Stimulated activated memory B cell treated with anti-CD40 and anti-IgM and Interleukin-4, amounts not matched to agents 10 μg/mL and 1 μg/mL and 100 μg/mL, for 72 hours (primary cell): ENCODE results near the gene S1PR1.
A peak's percentile ranks its signal among the peaks of the same experiment; 100 is the strongest.
"Not testable (repeated sequence)": the region's sequence is repeated elsewhere in the genome, so short reads cannot be mapped to it uniquely, and the experiment has no call there.

Source experiments
- ATAC-seq: fragments of 150-1000 bp; cut with Tn5 transposase; 2 replicates; pipeline ENCODE4 v1.10.0; 2021
- H3K27ac Mint-ChIP-seq: one replicate; pipeline ENCODE4 v1.8.0; 2022; ENCODE audit warnings: mild to moderate bottlenecking, mixed read lengths
- H3K27me3 Mint-ChIP-seq: one replicate; pipeline ENCODE4 v1.8.0; 2022; ENCODE audit warnings: mixed read lengths
- H3K36me3 Mint-ChIP-seq: one replicate; pipeline ENCODE4 v1.8.0; 2022; ENCODE audit warnings: mixed read lengths
- H3K4me1 Mint-ChIP-seq: one replicate; pipeline ENCODE4 v1.8.0; 2022; ENCODE audit warnings: mixed read lengths
- H3K4me3 Mint-ChIP-seq: one replicate; pipeline ENCODE4 v1.8.0; 2022; ENCODE audit warnings: mild to moderate bottlenecking, moderate library complexity, mixed read lengths
- H3K9me3 Mint-ChIP-seq: one replicate; pipeline ENCODE4 v1.8.0; 2022; ENCODE audit warnings: mixed read lengths

Gene S1PR1

GRCh38 chr1:101236516-101237228, at the start of gene S1PR1:
Gene S1PR1, plus strand, starts transcription at chr1:101237019. Its CDS starts 1,966 bp downstream, at chr1:101238985.
- H3K27me3 Mint-ChIP-seq: no peaks in the 10 kb centered on the region
- peak within 1 kb of the TSS; percentile 96 for H3K4me3 Mint-ChIP-seq
- H3K27ac Mint-ChIP-seq: peak within 1 kb of the TSS; percentile 94
- peaks cover 24% of the 10 kb centered on the region for H3K36me3 Mint-ChIP-seq
- no peaks in the 10 kb centered on the region for H3K9me3 Mint-ChIP-seq
- ATAC-seq: peak; percentile 66
- H3K4me1 Mint-ChIP-seq: peaks cover 55% of the 10 kb centered on the region

GRCh38 chr1:101187297-101187696, 49.5 kb upstream of the S1PR1 start:
- H3K27ac Mint-ChIP-seq: peak overlapping the region; percentile 48
- no peaks in the 10 kb centered on the region for H3K27me3 Mint-ChIP-seq
- H3K4me3 Mint-ChIP-seq: no peak overlapping the region
- H3K36me3 Mint-ChIP-seq: peaks cover 5% of the 10 kb centered on the region
- H3K4me1 Mint-ChIP-seq: peaks cover 26% of the 10 kb centered on the region
- peaks cover 3% of the 10 kb centered on the region for H3K9me3 Mint-ChIP-seq
- no peak for ATAC-seq

- ATAC-seq: no peak
- Mint-ChIP-seq H3K9me3 (peaks cover 3% of the 10 kb centered on the region), H3K4me1 (peaks cover 26% of the 10 kb centered on the region), H3K27ac (no peak overlapping the region), H3K36me3 (peaks cover 5% of the 10 kb centered on the region), H3K4me3 (no peak overlapping the region), H3K27me3 (no peaks in the 10 kb centered on the region)
These were observed 48.5 kb upstream of the S1PR1 start for GRCh38 chr1:101188331-101188730.

- not testable (repeated sequence) for H3K9me3 Mint-ChIP-seq, H3K4me3 Mint-ChIP-seq, ATAC-seq, H3K27ac Mint-ChIP-seq, H3K27me3 Mint-ChIP-seq, H3K36me3 Mint-ChIP-seq
- H3K4me1 Mint-ChIP-seq: peaks cover 26% of the 10 kb centered on the region
These were observed 47.9 kb upstream of the S1PR1 start for GRCh38 chr1:101188968-101189367.

GRCh38 chr1:101190441-101190840, 46.4 kb upstream of the S1PR1 start:
- H3K27ac Mint-ChIP-seq: peak overlapping the region; percentile 61
- peaks cover 30% of the 10 kb centered on the region for H3K4me1 Mint-ChIP-seq
- peaks cover 5% of the 10 kb centered on the region for H3K36me3 Mint-ChIP-seq
- ATAC-seq: no peak
- H3K9me3 Mint-ChIP-seq: peaks cover 3% of the 10 kb centered on the region
- no peak overlapping the region for H3K4me3 Mint-ChIP-seq
- no peaks in the 10 kb centered on the region for H3K27me3 Mint-ChIP-seq

DNA sequence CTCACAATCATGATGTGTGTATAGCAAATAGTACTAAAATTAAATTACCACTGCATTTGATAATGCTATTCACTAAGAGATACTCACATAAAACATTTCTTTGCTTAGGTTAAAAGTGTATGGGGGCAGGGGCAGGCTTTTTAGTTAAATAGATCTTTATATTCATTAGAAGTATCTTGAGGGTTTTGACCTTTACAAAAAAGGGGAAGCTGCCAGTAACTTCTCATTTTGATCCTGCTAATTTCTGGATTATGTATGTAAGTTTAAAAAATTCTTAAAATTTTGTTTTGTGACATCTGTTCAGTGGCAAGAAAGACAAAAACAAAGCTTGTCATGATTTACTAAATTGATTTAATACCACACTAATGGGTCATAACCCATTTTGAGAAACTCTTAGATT, 45.8 kb upstream of the S1PR1 start:
- Mint-ChIP-seq H3K27ac (peak overlapping the region; percentile 61), H3K4me1 (peaks cover 32% of the 10 kb centered on the region), H3K9me3 (peaks cover 3% of the 10 kb centered on the region), H3K4me3 (no peak overlapping the region), H3K27me3 (no peaks in the 10 kb centered on the region), H3K36me3 (peaks cover 5% of the 10 kb centered on the region)
- ATAC-seq: no peak

GRCh38 chr1:101193733-101194169, 43.1 kb upstream of the S1PR1 start:
- Mint-ChIP-seq H3K4me1 (peaks cover 38% of the 10 kb centered on the region), H3K27ac (no peak overlapping the region), H3K9me3 (peaks cover 3% of the 10 kb centered on the region), H3K4me3 (no peak overlapping the region), H3K36me3 (peaks cover 5% of the 10 kb centered on the region), H3K27me3 (no peaks in the 10 kb centered on the region)
- no peak for ATAC-seq

- Mint-ChIP-seq H3K4me1 (peaks cover 46% of the 10 kb centered on the region), H3K27ac (no peak overlapping the region), H3K27me3 (no peaks in the 10 kb centered on the region), H3K4me3 (no peak overlapping the region), H3K36me3 (peaks cover 5% of the 10 kb centered on the region), H3K9me3 (peaks cover 3% of the 10 kb centered on the region)
- ATAC-seq: no peak
These were observed 42.1 kb upstream of the S1PR1 start for GRCh38 chr1:101194746-101195145.

DNA sequence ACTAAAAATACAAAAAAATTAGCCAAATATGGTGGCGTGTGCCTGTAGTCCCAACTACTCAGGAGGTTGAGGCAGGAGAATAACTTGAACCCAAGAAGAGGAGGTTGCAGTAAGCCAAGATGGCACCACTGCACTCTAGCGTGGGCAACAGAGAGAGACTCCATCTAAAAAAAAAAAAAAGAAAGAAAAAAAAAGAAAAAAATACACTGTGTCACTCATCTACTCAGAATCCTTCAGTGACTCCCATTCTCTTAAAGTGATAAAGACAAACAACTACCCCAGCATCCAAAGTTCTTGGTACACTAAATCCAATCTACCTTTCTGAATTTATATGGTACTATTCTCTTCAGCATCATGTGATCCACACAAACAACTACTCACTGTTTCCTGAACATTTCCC, 40.2 kb upstream of the S1PR1 start:
- no peak for ATAC-seq
- no peak overlapping the region for H3K4me3 Mint-ChIP-seq
- no peaks in the 10 kb centered on the region for H3K27me3 Mint-ChIP-seq
- peaks cover 35% of the 10 kb centered on the region for H3K4me1 Mint-ChIP-seq
- H3K36me3 Mint-ChIP-seq: peaks cover 2% of the 10 kb centered on the region
- peaks cover 1% of the 10 kb centered on the region for H3K9me3 Mint-ChIP-seq
- peak overlapping the region; percentile 5 for H3K27ac Mint-ChIP-seq

GRCh38 chr1:101198842-101199636, 37.8 kb upstream of the S1PR1 start:
- no peaks in the 10 kb centered on the region for H3K27me3 Mint-ChIP-seq
- H3K4me3 Mint-ChIP-seq: no peak overlapping the region
- peak; percentile 99 for ATAC-seq
- peak overlapping the region; percentile 73 for H3K27ac Mint-ChIP-seq
- H3K4me1 Mint-ChIP-seq: peaks cover 32% of the 10 kb centered on the region
- H3K9me3 Mint-ChIP-seq: no peaks in the 10 kb centered on the region
- no peaks in the 10 kb centered on the region for H3K36me3 Mint-ChIP-seq

GRCh38 chr1:101199637-101199982, 37.2 kb upstream of the S1PR1 start:
- Mint-ChIP-seq H3K36me3 (no peaks in the 10 kb centered on the region), H3K4me1 (peaks cover 32% of the 10 kb centered on the region), H3K4me3 (no peak overlapping the region), H3K27ac (peak overlapping the region; percentile 73), H3K9me3 (no peaks in the 10 kb centered on the region), H3K27me3 (no peaks in the 10 kb centered on the region)
- no peak for ATAC-seq

DNA sequence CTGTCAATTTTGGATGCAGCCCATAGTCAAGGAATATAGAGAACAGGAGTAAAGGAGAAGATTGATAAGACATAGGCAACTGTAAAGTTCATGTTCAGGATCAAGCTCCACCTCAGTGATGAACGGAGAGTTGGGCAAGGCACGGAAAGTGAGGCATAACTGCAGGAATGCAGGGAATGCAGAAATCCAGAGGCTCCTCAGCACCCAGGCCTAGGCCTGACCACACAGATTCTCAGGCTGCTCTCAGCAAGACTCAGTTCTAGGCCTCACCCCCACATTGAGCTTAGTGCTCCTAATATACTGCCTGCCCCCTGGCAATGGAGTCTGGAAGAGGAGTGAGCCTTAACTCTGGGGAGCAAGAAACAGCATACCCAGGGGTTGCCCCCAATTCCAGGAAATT, 36.3 kb upstream of the S1PR1 start:
- H3K4me3 Mint-ChIP-seq: no peak overlapping the region
- peaks cover 32% of the 10 kb centered on the region for H3K4me1 Mint-ChIP-seq
- ATAC-seq: no peak
- H3K9me3 Mint-ChIP-seq: no peaks in the 10 kb centered on the region
- peak overlapping the region; percentile 73 for H3K27ac Mint-ChIP-seq
- H3K36me3 Mint-ChIP-seq: no peaks in the 10 kb centered on the region
- no peaks in the 10 kb centered on the region for H3K27me3 Mint-ChIP-seq

GRCh38 chr1:101203820-101204540, 32.8 kb upstream of the S1PR1 start:
- H3K4me1 Mint-ChIP-seq: peaks cover 26% of the 10 kb centered on the region
- H3K27ac Mint-ChIP-seq: no peak overlapping the region
- H3K36me3 Mint-ChIP-seq: no peaks in the 10 kb centered on the region
- H3K27me3 Mint-ChIP-seq: no peaks in the 10 kb centered on the region
- no peak overlapping the region for H3K4me3 Mint-ChIP-seq
- H3K9me3 Mint-ChIP-seq: no peaks in the 10 kb centered on the region
- ATAC-seq: no peak

GRCh38 chr1:101205457-101205856, 31.4 kb upstream of the S1PR1 start:
- H3K36me3 Mint-ChIP-seq: no peaks in the 10 kb centered on the region
- H3K4me3 Mint-ChIP-seq: no peak overlapping the region
- H3K27me3 Mint-ChIP-seq: no peaks in the 10 kb centered on the region
- H3K9me3 Mint-ChIP-seq: no peaks in the 10 kb centered on the region
- H3K27ac Mint-ChIP-seq: peak overlapping the region; percentile 39
- H3K4me1 Mint-ChIP-seq: peaks cover 13% of the 10 kb centered on the region
- peak; percentile 50 for ATAC-seq

GRCh38 chr1:101206139-101206538, 30.7 kb upstream of the S1PR1 start:
- peak overlapping the region; percentile 39 for H3K27ac Mint-ChIP-seq
- H3K27me3 Mint-ChIP-seq, H3K36me3 Mint-ChIP-seq, H3K4me3 Mint-ChIP-seq, ATAC-seq, H3K9me3 Mint-ChIP-seq: not testable (repeated sequence)
- H3K4me1 Mint-ChIP-seq: peaks cover 13% of the 10 kb centered on the region
